NCI-H146 treated with DMSO at 0.1 percent for 48 hours (cell line): ENCODE data around the gene ALG5.
A peak's percentile ranks its signal among the peaks of the same experiment; 100 is the strongest.

Experiments
- DNase-seq: peaks from one replicate; lab custom pipeline; 2025; ENCODE audit not compliant: unreplicated experiment; lab: John Stamatoyannopoulos, UW

ALG5 gene

GRCh38 chr13:36999054-36999714 lies at the start of gene ALG5:
ALG5 (minus strand) TSS chr13:36999340; CDS start chr13:36999300, 40 bp downstream.
- DNase-seq, result peak; percentile 83

GRCh38 chr13:37047846-37048245 lies 48.7 kb upstream of the ALG5 start:
- DNase-seq, result no peak

GRCh38 chr13:37047032-37047431 lies 47.9 kb upstream of the ALG5 start:
- no peak for DNase-seq

- DNase-seq, result no peak
These were observed 46.9 kb upstream of the ALG5 start for GRCh38 chr13:37046062-37046461.

- DNase-seq, result no peak
These were observed 41.6 kb upstream of the ALG5 start for GRCh38 chr13:37040789-37041188.

GRCh38 chr13:37039896-37040295 lies 40.8 kb upstream of the ALG5 start:
- no peak for DNase-seq

GRCh38 chr13:37037241-37037640 lies 38.1 kb upstream of the ALG5 start:
- DNase-seq, result no peak

- no peak for DNase-seq
These were observed 30.5 kb upstream of the ALG5 start for GRCh38 chr13:37029617-37030016.

- DNase-seq, result no peak
These were observed 28.5 kb upstream of the ALG5 start for GRCh38 chr13:37027639-37028038.

- no peak for DNase-seq
These were observed 27.6 kb upstream of the ALG5 start for GRCh38 chr13:37026771-37027170.

- no peak for DNase-seq
These were observed 24.7 kb upstream of the ALG5 start for GRCh38 chr13:37023871-37024270.

GRCh38 chr13:37014609-37015008 lies 15.5 kb upstream of the ALG5 start:
- no peak for DNase-seq

- DNase-seq, result no peak
These were observed 12.6 kb upstream of the ALG5 start for GRCh38 chr13:37011788-37012187.

GRCh38 chr13:37011002-37011401 lies 11.9 kb upstream of the ALG5 start:
- no peak for DNase-seq

GRCh38 chr13:37010424-37010823 lies 11.3 kb upstream of the ALG5 start:
- no peak for DNase-seq

GRCh38 chr13:37009692-37010091 lies 10.6 kb upstream of the ALG5 start:
- no peak for DNase-seq

GRCh38 chr13:37001921-37002250 lies 2.7 kb upstream of the ALG5 start:
- no peak for DNase-seq

GRCh38 chr13:36998624-36999041 lies 507 bp downstream of the ALG5 start:
- peak; percentile 17 for DNase-seq

- DNase-seq, result no peak
These were observed 1.3 kb downstream of the ALG5 start for GRCh38 chr13:36997716-36998427.

- DNase-seq, result no peak
These were observed 6.8 kb downstream of the ALG5 start for GRCh38 chr13:36992362-36992761.

- no peak for DNase-seq
These were observed 12.5 kb downstream of the ALG5 start for GRCh38 chr13:36986462-36987240.

- peak; percentile 45 for DNase-seq
These were observed 17.9 kb downstream of the ALG5 start for GRCh38 chr13:36981156-36981743.
